GM18868 (cell line): ENCODE measurements around the gene TMEM256.
A peak's percentile ranks its signal among the peaks of the same experiment; 100 is the strongest.

Source experiments
- ATAC-seq: cut with Tn5 transposase; IDR thresholded peaks from one replicate; pipeline ENCODE4 v1.9.1; 2021; ENCODE audit warnings: mild to moderate bottlenecking, moderate library complexity; ENCODE audit not compliant: unreplicated experiment

Gene TMEM256

DNA sequence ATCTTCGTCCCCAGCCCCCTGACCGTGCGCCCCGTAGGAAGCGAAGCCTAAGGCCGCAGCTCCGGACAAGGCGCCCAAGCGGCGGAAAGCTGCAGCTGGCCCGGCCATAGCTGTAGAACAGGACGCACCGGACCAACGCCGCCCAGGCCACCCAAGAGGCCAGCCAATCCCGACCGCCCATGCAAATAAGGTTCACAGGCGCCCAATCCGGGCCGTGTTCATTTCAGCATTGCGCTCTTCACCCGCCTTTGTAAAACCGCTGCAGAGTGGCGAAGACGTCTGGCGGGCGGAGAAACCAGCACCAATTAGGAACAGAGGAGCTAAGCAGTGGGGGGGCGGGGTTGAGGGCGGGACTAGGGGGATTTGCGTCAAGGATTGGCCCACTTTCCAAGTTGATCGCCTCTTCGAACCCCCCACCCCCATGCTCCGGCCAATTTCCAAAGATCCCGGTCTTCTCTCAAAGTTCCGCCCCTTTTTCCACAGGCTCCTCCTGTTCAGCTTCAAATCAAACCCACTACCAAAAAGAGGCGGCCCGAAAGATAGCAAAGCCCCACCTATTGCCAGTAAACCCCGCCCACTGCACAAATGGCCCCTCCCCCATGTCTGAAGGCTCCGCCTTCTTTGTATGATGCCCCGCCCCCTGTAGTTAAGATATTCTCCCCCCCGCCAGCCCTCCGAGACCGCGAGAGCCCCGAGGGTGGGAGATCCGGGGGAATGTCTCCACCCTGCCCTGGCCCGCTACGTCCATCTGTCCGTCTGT is at the start of gene TMEM256:
TSS of gene TMEM256 (minus strand) at position 121 of the 760 bp plus-strand sequence. CDS start at position 108, 13 bp downstream.
- ATAC-seq: peak; percentile 94

DNA sequence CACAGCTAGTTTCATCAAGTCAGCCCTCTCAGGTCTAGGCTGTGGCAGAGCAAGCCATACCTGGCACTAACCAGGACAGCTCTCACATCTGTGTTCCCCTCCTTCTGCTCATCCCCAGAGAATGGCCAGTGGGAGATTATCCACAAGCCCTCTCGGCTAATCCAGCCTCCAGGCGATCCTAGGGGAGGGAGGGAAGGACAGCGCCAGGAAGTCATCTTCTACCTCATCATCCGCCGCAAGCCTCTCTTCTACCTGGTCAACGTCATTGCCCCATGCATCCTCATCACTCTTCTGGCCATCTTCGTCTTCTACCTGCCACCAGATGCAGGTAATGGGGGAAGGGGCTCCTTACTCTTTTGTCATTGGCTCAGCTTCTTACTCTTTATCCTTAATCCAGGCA is 44.6 kb upstream of the TMEM256 start:
- ATAC-seq: no peak

DNA sequence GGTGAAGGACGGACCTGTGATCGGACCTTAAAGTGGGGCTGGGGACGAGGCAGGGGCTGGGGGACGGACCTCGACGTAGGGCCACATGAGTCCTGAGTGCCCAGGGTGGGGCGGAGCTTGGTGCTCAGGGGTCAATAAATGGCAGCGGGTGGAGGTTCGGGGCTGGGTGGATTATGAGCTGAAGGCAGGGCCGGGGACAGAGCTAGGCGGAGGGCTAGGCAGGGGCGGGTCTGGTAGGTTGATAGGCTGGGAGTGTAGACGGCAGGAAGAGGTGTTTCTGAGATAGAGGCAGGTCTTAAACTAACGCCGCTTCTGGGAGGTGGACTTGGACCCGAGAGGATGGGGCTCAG is 41.7 kb upstream of the TMEM256 start:
- ATAC-seq: no peak

- no peak for ATAC-seq
Measured at GRCh38 chr17:7444682-7445618, 41.1 kb upstream of the TMEM256 start, which contains the start of gene CHRNB1. Gene CHRNB1, plus strand, starts transcription at chr17:7445061. Its CDS starts 67 bp downstream, at chr17:7445128.

GRCh38 chr17:7443499-7444485 is 39.9 kb upstream of the TMEM256 start:
- ATAC-seq: no peak

GRCh38 chr17:7442142-7442541 is 38.2 kb upstream of the TMEM256 start:
- no peak for ATAC-seq

- no peak for ATAC-seq
Measured at GRCh38 chr17:7441266-7441665, 37.4 kb upstream of the TMEM256 start.

DNA sequence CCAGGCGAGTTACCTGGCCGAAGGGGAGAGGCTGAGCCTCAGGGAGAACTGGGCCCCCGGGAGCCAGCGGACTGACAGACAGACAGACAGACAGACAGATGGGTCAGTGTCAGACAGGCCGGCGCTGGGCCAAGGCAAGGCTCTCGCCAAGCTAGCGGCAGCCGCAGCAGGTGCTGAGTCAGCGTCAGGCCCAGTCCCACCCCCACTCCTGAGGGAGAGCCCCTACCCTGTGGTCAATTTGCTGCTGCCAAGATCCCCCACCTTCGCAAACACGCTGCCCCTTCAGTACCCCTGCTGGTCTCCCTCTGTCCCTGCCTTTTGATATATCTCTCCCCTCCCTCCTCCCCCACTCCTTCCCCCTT is 36.9 kb upstream of the TMEM256 start:
- no peak for ATAC-seq

- no peak for ATAC-seq
Measured at GRCh38 chr17:7440113-7440833, 36.4 kb upstream of the TMEM256 start.

- ATAC-seq: no peak
Measured at GRCh38 chr17:7439462-7440112, 35.7 kb upstream of the TMEM256 start, which contains the start of gene FGF11. Gene FGF11, plus strand, starts transcription at chr17:7439512. Its CDS starts 109 bp downstream, at chr17:7439621.

GRCh38 chr17:7438656-7439460 is 35.0 kb upstream of the TMEM256 start:
- no peak for ATAC-seq

GRCh38 chr17:7437950-7438614 is 34.2 kb upstream of the TMEM256 start:
- ATAC-seq: no peak

DNA sequence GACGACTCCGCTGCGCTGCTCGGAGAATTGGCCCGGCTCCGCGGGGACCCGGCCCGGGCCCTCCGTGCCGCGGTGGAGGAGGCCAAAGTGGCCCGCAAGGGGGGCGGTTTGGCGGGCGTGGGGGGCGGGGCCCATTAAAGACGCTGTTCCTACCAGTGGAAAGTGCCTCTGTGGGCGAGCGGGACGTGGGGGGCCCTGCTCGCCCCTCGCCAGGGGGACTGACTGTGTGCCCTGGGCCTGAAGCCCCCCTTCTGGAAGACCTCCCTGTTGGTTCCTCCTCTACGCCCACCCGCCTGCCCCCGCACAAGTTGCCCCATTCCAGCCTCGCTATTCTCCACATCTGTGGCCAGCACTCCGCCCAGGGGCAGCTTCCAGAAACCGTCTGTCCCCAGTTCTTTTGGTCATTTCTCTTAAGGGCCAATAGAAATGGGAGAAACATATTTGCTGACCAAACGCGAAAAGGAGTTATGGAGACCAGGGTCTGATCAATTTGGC is 33.5 kb upstream of the TMEM256 start:
- ATAC-seq: no peak

GRCh38 chr17:7436556-7437368 is 32.9 kb upstream of the TMEM256 start:
- ATAC-seq: peak; percentile 38

- peak; percentile 4 for ATAC-seq
Measured at GRCh38 chr17:7435676-7436555, 32.0 kb upstream of the TMEM256 start.

DNA sequence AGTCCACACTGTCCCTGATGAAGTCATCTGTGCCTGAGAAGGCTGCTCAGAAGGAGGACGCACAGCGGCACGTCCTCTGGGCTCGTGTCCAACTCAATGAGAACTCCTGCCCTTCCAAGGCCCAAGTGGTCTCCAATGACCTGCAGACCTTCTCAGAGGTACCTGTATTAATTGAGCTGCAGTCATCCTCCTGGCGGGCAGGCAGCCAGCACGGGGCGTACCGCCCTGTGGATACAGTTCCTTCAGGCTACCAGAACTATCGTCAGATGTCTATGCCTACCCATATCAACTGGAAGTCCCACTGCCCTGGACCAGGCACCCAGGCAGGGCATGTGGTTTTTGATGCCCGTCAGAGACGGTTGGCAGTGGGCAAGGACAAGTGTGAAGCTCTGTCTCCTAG is 28.4 kb upstream of the TMEM256 start:
- no peak for ATAC-seq
